Measurements from ENCODE around the gene PALD1.

DNA sequence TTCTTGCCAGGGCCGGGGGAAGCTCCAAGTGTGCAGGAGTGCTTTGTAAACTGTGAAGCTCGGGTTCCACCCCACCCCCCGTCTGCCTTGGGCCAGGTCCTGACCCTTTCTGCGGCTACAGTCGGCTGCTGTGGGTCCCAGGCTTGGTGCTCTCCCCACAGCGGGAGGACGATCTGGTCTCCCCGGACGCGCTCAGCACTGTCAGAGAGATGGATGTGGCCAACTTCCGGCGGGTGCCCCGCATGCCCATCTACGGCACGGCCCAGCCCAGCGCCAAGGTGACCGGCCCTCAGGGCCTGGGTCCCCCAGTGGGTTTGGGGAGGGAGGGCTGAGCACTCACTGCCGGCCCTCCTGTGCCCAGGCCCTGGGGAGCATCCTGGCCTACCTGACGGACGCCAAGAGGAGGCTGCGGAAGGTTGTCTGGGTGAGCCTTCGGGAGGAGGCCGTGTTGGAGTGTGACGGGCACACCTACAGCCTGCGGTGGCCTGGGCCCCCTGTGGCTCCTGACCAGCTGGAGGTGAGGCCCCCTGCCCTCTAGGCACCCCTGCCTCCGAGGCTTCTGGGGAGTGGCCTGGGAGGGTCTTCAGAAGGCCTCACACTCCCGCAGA lies 60.3 kb downstream of the PALD1 start:
- TF ChIP-seq, protein P1, sequence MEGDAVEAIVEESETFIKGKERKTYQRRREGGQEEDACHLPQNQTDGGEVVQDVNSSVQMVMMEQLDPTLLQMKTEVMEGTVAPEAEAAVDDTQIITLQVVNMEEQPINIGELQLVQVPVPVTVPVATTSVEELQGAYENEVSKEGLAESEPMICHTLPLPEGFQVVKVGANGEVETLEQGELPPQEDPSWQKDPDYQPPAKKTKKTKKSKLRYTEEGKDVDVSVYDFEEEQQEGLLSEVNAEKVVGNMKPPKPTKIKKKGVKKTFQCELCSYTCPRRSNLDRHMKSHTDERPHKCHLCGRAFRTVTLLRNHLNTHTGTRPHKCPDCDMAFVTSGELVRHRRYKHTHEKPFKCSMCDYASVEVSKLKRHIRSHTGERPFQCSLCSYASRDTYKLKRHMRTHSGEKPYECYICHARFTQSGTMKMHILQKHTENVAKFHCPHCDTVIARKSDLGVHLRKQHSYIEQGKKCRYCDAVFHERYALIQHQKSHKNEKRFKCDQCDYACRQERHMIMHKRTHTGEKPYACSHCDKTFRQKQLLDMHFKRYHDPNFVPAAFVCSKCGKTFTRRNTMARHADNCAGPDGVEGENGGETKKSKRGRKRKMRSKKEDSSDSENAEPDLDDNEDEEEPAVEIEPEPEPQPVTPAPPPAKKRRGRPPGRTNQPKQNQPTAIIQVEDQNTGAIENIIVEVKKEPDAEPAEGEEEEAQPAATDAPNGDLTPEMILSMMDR (IDR thresholded peaks at IDR 0.05), result no peak
- TF ChIP-seq POLR2AphosphoS5 (IDR thresholded peaks at IDR 0.05), result no peak
- no peak for TF ChIP-seq EP300 (IDR thresholded peaks at IDR 0.05)

All from suprapubic skin (tissue), 4 donors.